ENCODE data around the gene HOXA1.
A peak's percentile ranks its signal among the peaks of the same experiment; 100 is the strongest.

The HOXA1 gene

GRCh38 chr7:27117887-27118491 is 22.2 kb upstream of the HOXA1 start:
- H3K79me2 ChIP-seq: no peaks in the 10 kb centered on the region
- no peak for TF ChIP-seq CTCF (IDR thresholded peaks at IDR 0.05)
- H3K36me3 ChIP-seq (ENCODE audit: control insufficient read depth, insufficient read depth, low read length): no peaks in the 10 kb centered on the region
- no peak overlapping the region for H2AFZ ChIP-seq
- peak overlapping the region; percentile 2 for H3K4me2 ChIP-seq (ENCODE audit: low read length)
- no peak overlapping the region for H3K27ac ChIP-seq
- no peak overlapping the region for H3K9ac ChIP-seq
- no peaks in the 10 kb centered on the region for H3K27me3 ChIP-seq (ENCODE audit: control insufficient read depth, insufficient read depth, low read length)
- H3K9me3 ChIP-seq (ENCODE audit: control insufficient read depth, low read length): no peaks in the 10 kb centered on the region
- H3K4me1 ChIP-seq: no peaks in the 10 kb centered on the region
- H3K4me3 ChIP-seq (ENCODE audit: low read depth, low read length): peak overlapping the region; percentile 38

GRCh38 chr7:27116962-27117886 is 21.4 kb upstream of the HOXA1 start:
- Histone ChIP-seq H3K4me3 (ENCODE audit: low read depth, low read length) (peak overlapping the region; percentile 75), H3K27ac (no peak overlapping the region), H3K9me3 (ENCODE audit: control insufficient read depth, low read length) (no peaks in the 10 kb centered on the region), H3K9ac (no peak overlapping the region), H2AFZ (no peak overlapping the region), H3K27me3 (ENCODE audit: control insufficient read depth, insufficient read depth, low read length) (no peaks in the 10 kb centered on the region), H3K79me2 (no peaks in the 10 kb centered on the region), H3K36me3 (ENCODE audit: control insufficient read depth, insufficient read depth, low read length) (no peaks in the 10 kb centered on the region), H3K4me2 (ENCODE audit: low read length) (peak overlapping the region; percentile 72), H3K4me1 (no peaks in the 10 kb centered on the region)
- no peak for TF ChIP-seq CTCF (IDR thresholded peaks at IDR 0.05)

- Histone ChIP-seq H3K27ac (peak overlapping the region; percentile 9), H3K4me3 (ENCODE audit: low read depth, low read length) (peak overlapping the region; percentile 75), H3K4me1 (no peaks in the 10 kb centered on the region), H3K9me3 (ENCODE audit: control insufficient read depth, low read length) (no peaks in the 10 kb centered on the region), H3K36me3 (ENCODE audit: control insufficient read depth, insufficient read depth, low read length) (no peaks in the 10 kb centered on the region), H3K9ac (no peak overlapping the region), H2AFZ (no peak overlapping the region), H3K79me2 (no peaks in the 10 kb centered on the region), H3K4me2 (ENCODE audit: low read length) (peak overlapping the region; percentile 72), H3K27me3 (ENCODE audit: control insufficient read depth, insufficient read depth, low read length) (no peaks in the 10 kb centered on the region)
- TF ChIP-seq CTCF (IDR thresholded peaks at IDR 0.05): no peak
These were observed 20.5 kb upstream of the HOXA1 start for GRCh38 chr7:27116031-27116961.

GRCh38 chr7:27115221-27116026 is 19.6 kb upstream of the HOXA1 start:
- Histone ChIP-seq H3K79me2 (no peaks in the 10 kb centered on the region), H3K27ac (peak overlapping the region; percentile 43), H3K27me3 (ENCODE audit: control insufficient read depth, insufficient read depth, low read length) (no peaks in the 10 kb centered on the region), H3K4me1 (no peaks in the 10 kb centered on the region), H3K4me3 (ENCODE audit: low read depth, low read length) (peak overlapping the region; percentile 75), H3K4me2 (ENCODE audit: low read length) (peak overlapping the region; percentile 72), H2AFZ (no peak overlapping the region), H3K9me3 (ENCODE audit: control insufficient read depth, low read length) (no peaks in the 10 kb centered on the region), H3K9ac (no peak overlapping the region), H3K36me3 (ENCODE audit: control insufficient read depth, insufficient read depth, low read length) (no peaks in the 10 kb centered on the region)
- no peak for TF ChIP-seq CTCF (IDR thresholded peaks at IDR 0.05)

Measured in parathyroid adenoma (tissue), 2 donors.